K562 (cell line): Measurements from ENCODE around the gene SULT1A3. TPM values are rescaled to one million over a fixed set of nuclear protein-coding genes. Genes with fewer than 3 reads are reported as not detected.

Experiments
- ATAC-seq: fragments of 200-7000 bp; cut with Tn5 transposase; 3 replicates; pipeline ENCODE4 v1.9.1; 2020; ENCODE audit warnings: moderate library complexity
- BruUV-seq: library from RNA; stranded (reverse); fragments of 400-500 nt; replicated peaks from 2 replicates; lab custom pipeline; 2021; lab: Mats Ljungman, UMichigan
- CTCF ChIA-PET: fragments of 300-600 bp; formaldehyde crosslinking; extraction: SDS; loops from one replicate; lab custom pipeline; 2021; ENCODE audit warnings: low intra/inter-chr PET ratio; lab: Yijun Ruan, JAX
- POLR2A ChIA-PET: fragments of 300-600, 350-650 bp; sonication (Branson Sonifier 250); formaldehyde crosslinking; extraction: SDS; loops from one replicate; lab custom pipeline; 2021; ENCODE audit warnings: antibody characterized with exemption, inconsistent platforms; lab: Yijun Ruan, JAX
- DNase-seq, 4 experiments: peaks; one replicate each; pipeline versions ENCODE4 v3.0.0 to v3.0.0-alpha.2; 2011 to 2018; ENCODE audit warnings: low spot score in 3 of 4, mixed read lengths in 3 of 4; ENCODE audit errors: extremely low read depth in 1 of 4
- FAIRE-seq: peaks from 2 replicates; lab custom pipeline; 2011; peaks lifted over from hg19 to GRCh38; lab: Jason Lieb, UNC
- H2AFZ ChIP-seq: 2 replicates; pipeline ENCODE4 v1.6.0; 2011; ENCODE audit warnings: low read depth, low read length, control low read depth, inconsistent platforms
- H3K27ac ChIP-seq: fragments of 200-600 bp; 3 replicates; pipeline ENCODE4 v1.8.0; 2011; ENCODE audit warnings: low read depth, mild to moderate bottlenecking, control low read depth, inconsistent platforms, low read length, moderate library complexity, mixed read lengths; ENCODE audit errors: extremely low read depth
- H3K27me3 ChIP-seq, 2 experiments: fragments of 300-600 bp in 1 of 2; 2 replicates in 1 of 2; 3 replicates in 1 of 2; pipeline versions ENCODE4 v1.6.0 to v1.8.0; 2011; ENCODE audit warnings: inconsistent platforms in 2 of 2, low read length in 2 of 2, mild to moderate bottlenecking in 1 of 2, mixed read lengths in 1 of 2, moderate library complexity in 1 of 2; ENCODE audit not compliant: control insufficient read depth in 2 of 2, insufficient read depth in 2 of 2
- H3K36me3 ChIP-seq: fragments of 300-600 bp; 3 replicates; pipeline ENCODE4 v1.8.0; 2011; ENCODE audit warnings: mild to moderate bottlenecking, low read length, inconsistent platforms; ENCODE audit not compliant: control insufficient read depth, insufficient read depth
- H3K4me1 ChIP-seq, 2 experiments: fragments of 200-600 bp in 1 of 2; replicated peaks in 1 of 2; 2 replicates in 1 of 2; 3 replicates in 1 of 2; pipeline versions ENCODE4 v1.5.1 to v1.8.0; 2011; ENCODE audit warnings: inconsistent platforms in 2 of 2, low read length in 2 of 2, mild to moderate bottlenecking in 1 of 2, mixed read lengths in 1 of 2, moderate library complexity in 1 of 2; ENCODE audit not compliant: control insufficient read depth in 2 of 2, insufficient read depth in 2 of 2
- H3K4me2 ChIP-seq: 2 replicates; pipeline ENCODE4 v1.6.1; 2011; ENCODE audit warnings: low read length, control low read depth, inconsistent platforms, mixed read lengths; ENCODE audit not compliant: insufficient read depth
- H3K4me3 ChIP-seq: fragments of 200-600 bp; sonication (generic), shearing (Covaris generic); 2 replicates; pipeline ENCODE4 v1.5.1; 2016; ENCODE audit warnings: control low read depth, inconsistent platforms
- H3K79me2 ChIP-seq: fragments of 200-600 bp; 3 replicates; pipeline ENCODE4 v1.8.0; 2011; ENCODE audit warnings: low read length, inconsistent platforms; ENCODE audit not compliant: control insufficient read depth, insufficient read depth
- H3K9ac ChIP-seq, 2 experiments: 2 replicates each; pipeline versions ENCODE4 v1.6.0 to v1.6.1; 2011; ENCODE audit warnings: low read depth in 2 of 2, low read length in 2 of 2, control low read depth in 1 of 2, inconsistent platforms in 1 of 2, mild to moderate bottlenecking in 1 of 2, mixed read lengths in 1 of 2; ENCODE audit not compliant: insufficient read depth in 1 of 2
- H3K9me1 ChIP-seq: one replicate; pipeline ENCODE4 v1.6.0; 2011; ENCODE audit warnings: inconsistent platforms, mild to moderate bottlenecking, low read length, moderate library complexity; ENCODE audit not compliant: control insufficient read depth, insufficient read depth
- H3K9me3 ChIP-seq: replicated peaks from 2 replicates; pipeline ENCODE4 v1.5.1; 2011; ENCODE audit warnings: low read depth, low read length, inconsistent platforms; ENCODE audit not compliant: control insufficient read depth, insufficient read depth
- H4K20me1 ChIP-seq: replicated peaks from 2 replicates; pipeline ENCODE4 v1.6.1; 2011; ENCODE audit warnings: low read length, inconsistent platforms, mixed read lengths; ENCODE audit not compliant: control insufficient read depth, insufficient read depth
- BCOR ChIP-seq: fragments of 450-650 bp; IDR thresholded peaks from 2 replicates; pipeline ENCODE4 v1.6.1; 2016
- MAZ ChIP-seq, 2 experiments: fragments of 450-650 bp in 1 of 2; sonication (generic) in 1 of 2; formaldehyde crosslinking; IDR thresholded peaks in 1 of 2; conservative IDR thresholded peaks in 1 of 2; 2 replicates each; pipeline versions ENCODE4 v1.4.0 to v1.5.0; 2020; ENCODE audit warnings: mild to moderate bottlenecking in 1 of 2, missing genetic modification reagents in 1 of 2
- RBFOX2 ChIP-seq: fragments of 200-400 bp; formaldehyde crosslinking; IDR thresholded peaks from 2 replicates; pipeline ENCODE4 v1.6.1; 2017; ENCODE audit warnings: low read depth, mild to moderate bottlenecking, low read length, moderate library complexity
- ZNF3 ChIP-seq: fragments of 250-450 bp; sonication (Bioruptor Pico); IDR thresholded peaks from 2 replicates; pipeline ENCODE4 v1.5.0; 2021; ENCODE audit warnings: mild to moderate bottlenecking, moderate library complexity
- WGBS: fragments of 100-300 bp; shearing (Covaris generic); methylation state at CpG from one replicate; pipeline ENCODE4 v1.1.6; 2016; ENCODE audit warnings: low coverage, mixed read lengths; ENCODE audit not compliant: insufficient coverage; ENCODE audit errors: missing lambda C conversion rate; 5-methylcytosine and 5-hydroxymethylcytosine counted together
- in situ Hi-C: fragments of 300-500 bp; cut with MboI; formaldehyde crosslinking; loops from 4 replicates; pipeline ENCODE4 v1.15.0; 2018; ENCODE audit warnings: inconsistent platforms, mixed read lengths
- intact Hi-C: fragments of 100-400 bp; cut with micrococcal nuclease; formaldehyde crosslinking; loops from 2 replicates; pipeline ENCODE4 v1.14.2; 2022
- polyA plus RNA-seq, 8 experiments: library from polyadenylated mRNA; depleted of rRNA in 4 of 8; stranded (reverse) in 5 of 8; unstranded in 3 of 8; fragments of >200 nt; fragmentation: Nextera tagmentation in 2 of 8; fragmentation: Illumina TruSeq in 1 of 8; extraction: Ambion mirVana in 2 of 8; extraction: Trizol in 1 of 8; gene quantifications; 2 replicates each; pipeline versions ENCODE4 v1.2.1 to v1.2.3, GENCODE V29; 2011 to 2014; ENCODE audit warnings: inconsistent platforms in 1 of 8, missing spikeins in 1 of 8
- total RNA-seq, 7 experiments: library from RNA; depleted of rRNA in 6 of 7; stranded (reverse); fragments of >200 nt in 6 of 7; fragmentation: Illumina TruSeq in 2 of 7; extraction: Trizol in 2 of 7; gene quantifications; 2 replicates each; pipeline versions ENCODE4 v1.2.1 to v1.2.3, GENCODE V29; 2011 to 2021; ENCODE audit warnings: low replicate concordance in 1 of 7
- TF ChIP-seq, protein P1 (sequence below), 2 experiments: IDR thresholded peaks; 2 replicates each; pipeline ENCODE4 v1.6.1; 2012; ENCODE audit warnings: improper control_type of control experiment in 2 of 2, low read depth in 2 of 2, low read length in 2 of 2, borderline replicate concordance in 1 of 2

Gene SULT1A3
- total and polyA plus RNA-seq, 9 of the 15 experiments (the other 6 are each of a cell fraction or from before 2014, with no cell fraction given), result 2.4 to 18.0 (median 7.3) TPM

DNA sequence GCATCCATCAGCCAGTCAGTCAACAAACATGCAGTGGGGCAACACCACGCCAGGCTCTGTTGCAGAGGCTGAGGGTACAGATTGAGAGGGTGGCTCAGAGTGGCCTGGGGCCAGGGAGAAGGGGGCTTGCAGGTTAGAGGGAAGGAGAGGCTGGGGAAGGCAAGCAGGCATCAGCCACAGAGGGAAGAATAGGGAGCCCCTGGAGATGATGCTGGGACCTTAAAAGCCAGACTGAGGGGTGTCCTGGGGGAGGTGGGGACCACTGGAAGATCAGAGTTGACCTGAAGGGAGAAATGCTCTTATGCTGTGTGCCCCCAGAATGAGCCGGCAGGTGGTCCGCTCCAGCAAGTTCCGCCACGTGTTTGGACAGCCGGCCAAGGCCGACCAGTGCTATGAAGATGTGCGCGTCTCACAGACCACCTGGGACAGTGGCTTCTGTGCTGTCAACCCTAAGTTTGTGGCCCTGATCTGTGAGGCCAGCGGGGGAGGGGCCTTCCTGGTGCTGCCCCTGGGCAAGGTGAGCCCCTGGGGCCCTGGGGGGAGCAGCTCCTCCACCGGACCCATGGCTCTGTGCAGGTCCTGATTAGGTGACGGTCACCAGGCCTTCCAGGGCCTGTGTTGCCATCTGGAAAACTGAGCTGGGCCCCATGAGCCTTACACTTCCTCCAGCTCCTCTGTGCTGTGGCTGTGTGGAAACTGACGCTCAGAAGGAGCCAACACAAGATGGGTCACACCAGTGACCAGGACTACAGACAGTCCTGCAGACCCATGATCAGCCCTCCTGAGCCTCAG, 14.0 kb upstream of the SULT1A3 start:
- in situ Hi-C loops, result loop anchor here (5.0 kb wide), 1 partner anchor 733 kb away; the partner anchor contains the start of genes BOLA2 and SLX1B
- peak overlapping the region; percentile 41; the same call in 1 of the 2 replicates for H3K4me2 ChIP-seq
- TF ChIP-seq BCOR, result 0 out of 2 replicates have a peak, but pooled peaks have one; percentile 9
- peak; percentile 37; the same call in 1 of the 2 replicates for TF ChIP-seq RBFOX2
- 0 out of 4 replicates have a peak, but pooled peaks of 1 of the 2 experiments have one; percentile 9 for TF ChIP-seq MAZ (CRISPR knock-in tag; conservative IDR thresholded peaks at IDR 0.05 in 1 of 2, IDR thresholded peaks at IDR 0.05 in 1 of 2)
- TF ChIP-seq, protein P1, sequence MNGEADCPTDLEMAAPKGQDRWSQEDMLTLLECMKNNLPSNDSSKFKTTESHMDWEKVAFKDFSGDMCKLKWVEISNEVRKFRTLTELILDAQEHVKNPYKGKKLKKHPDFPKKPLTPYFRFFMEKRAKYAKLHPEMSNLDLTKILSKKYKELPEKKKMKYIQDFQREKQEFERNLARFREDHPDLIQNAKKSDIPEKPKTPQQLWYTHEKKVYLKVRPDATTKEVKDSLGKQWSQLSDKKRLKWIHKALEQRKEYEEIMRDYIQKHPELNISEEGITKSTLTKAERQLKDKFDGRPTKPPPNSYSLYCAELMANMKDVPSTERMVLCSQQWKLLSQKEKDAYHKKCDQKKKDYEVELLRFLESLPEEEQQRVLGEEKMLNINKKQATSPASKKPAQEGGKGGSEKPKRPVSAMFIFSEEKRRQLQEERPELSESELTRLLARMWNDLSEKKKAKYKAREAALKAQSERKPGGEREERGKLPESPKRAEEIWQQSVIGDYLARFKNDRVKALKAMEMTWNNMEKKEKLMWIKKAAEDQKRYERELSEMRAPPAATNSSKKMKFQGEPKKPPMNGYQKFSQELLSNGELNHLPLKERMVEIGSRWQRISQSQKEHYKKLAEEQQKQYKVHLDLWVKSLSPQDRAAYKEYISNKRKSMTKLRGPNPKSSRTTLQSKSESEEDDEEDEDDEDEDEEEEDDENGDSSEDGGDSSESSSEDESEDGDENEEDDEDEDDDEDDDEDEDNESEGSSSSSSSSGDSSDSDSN (IDR thresholded peaks at IDR 0.05; ENCODE audit: borderline replicate concordance in 1 of 2, low read depth in 2 of 2, low read length in 2 of 2), result no peak
- peak; percentile 69; the same call in 1 of the 2 replicates for TF ChIP-seq ZNF3 (CRISPR knock-in tag)
- TF ChIP-seq, all 486 proteins: peak for 4
- DNase-seq, result peak in 1 of 4 experiments; percentile 9
- H3K4me1 ChIP-seq, result peaks cover 32 to 58% of the 10 kb centered on the region in 2 experiments
- 79% methylated on average over 13 of the region's 13 CpGs for whole genome bisulfite sequencing
- no peak overlapping the region for H3K4me3 ChIP-seq
- no peak for ATAC-seq
- ChIA-PET POLR2A (interaction anchor here (0.6 kb wide), 1 partner anchor 295 kb away, joined by 3 read pairs; no protein-coding TSS in a partner anchor), CTCF (no interaction called here)
- H3K9me1 ChIP-seq, result no peaks in the 10 kb centered on the region
- intact Hi-C loops, result no loop called here
- peak overlapping the region; percentile 63 for H2AFZ ChIP-seq
- H3K9me3 ChIP-seq, result no peaks in the 10 kb centered on the region
- no peaks in the 10 kb centered on the region for H3K79me2 ChIP-seq
- no peaks in the 10 kb centered on the region for H4K20me1 ChIP-seq
- 0 out of 3 replicates have a peak, but pooled peaks cover 3% of the 10 kb centered on the region for H3K36me3 ChIP-seq
- H3K27me3 ChIP-seq, result no peaks in the 10 kb centered on the region
- peak overlapping the region in 1 of 2 experiments; percentile 53; a peak in 2 of 4 replicates for H3K9ac ChIP-seq
- peak overlapping the region; percentile 61; the same call in 2 of the 3 replicates for H3K27ac ChIP-seq
- no TSS peak for BruUV-seq
- no peak for FAIRE-seq
